Naive thymus-derived CD8-positive, alpha-beta T cell (primary cell): ENCODE results near the gene AMN. TPM values are rescaled to one million over a fixed set of nuclear protein-coding genes. Genes with fewer than 3 reads are reported as not detected.
"Not testable (repeated sequence)": the region's sequence is repeated elsewhere in the genome, so short reads cannot be mapped to it uniquely, and the experiment has no call there.

Experiments used
- ATAC-seq, 2 donors: fragments of 150-1000 bp; cut with Tn5 transposase in 1 of 2; sonication (Bioruptor Pico), chemical (Tn5 transposase) in 1 of 2; 1 replicate in 1 of 2; 2 replicates in 1 of 2; pipeline ENCODE4 v1.10.0; 2021; ENCODE audit warnings: mild to moderate bottlenecking in 2 of 2, moderate library complexity in 2 of 2
- POLR2A ChIA-PET: fragments of 350-600 bp; sonication (Branson Sonifier 250); formaldehyde crosslinking; loops from one replicate; lab custom pipeline; 2021; ENCODE audit warnings: antibody characterized with exemption; lab: Charles Lee
- DNase-seq, 10 donors: peaks; one replicate each; pipeline versions ENCODE4 v3.0.0 to v3.0.0-alpha.2; 2020 to 2022
- H3K27ac Mint-ChIP-seq, 10 donors: one replicate each; pipeline ENCODE4 v1.8.0; 2020 to 2022; ENCODE audit warnings: mild to moderate bottlenecking in 10 of 10, mixed read lengths in 10 of 10, moderate library complexity in 4 of 10, inconsistent platforms in 1 of 10
- H3K27me3 Mint-ChIP-seq, 5 donors: one replicate each; pipeline ENCODE4 v1.8.0; 2021 to 2022; ENCODE audit warnings: mixed read lengths in 5 of 5
- H3K36me3 Mint-ChIP-seq, 3 donors: one replicate each; pipeline ENCODE4 v1.8.0; 2020 to 2022; ENCODE audit warnings: mixed read lengths in 3 of 3, mild to moderate bottlenecking in 2 of 3, inconsistent platforms in 1 of 3
- H3K4me1 Mint-ChIP-seq, 4 donors: one replicate each; pipeline ENCODE4 v1.8.0; 2021 to 2022; ENCODE audit warnings: mixed read lengths in 4 of 4
- H3K4me3 Mint-ChIP-seq, 10 donors: one replicate each; pipeline ENCODE4 v1.8.0; 2020 to 2022; ENCODE audit warnings: mild to moderate bottlenecking in 10 of 10, mixed read lengths in 10 of 10, moderate library complexity in 6 of 10, inconsistent platforms in 1 of 10
- H3K9me3 Mint-ChIP-seq, 9 donors: one replicate each; pipeline ENCODE4 v1.8.0; 2020 to 2022; ENCODE audit warnings: mixed read lengths in 9 of 9, mild to moderate bottlenecking in 3 of 9, inconsistent platforms in 1 of 9, moderate library complexity in 1 of 9
- polyA plus RNA-seq, 3 donors: library from polyadenylated mRNA; unstranded; fragments of 300-500 nt; fragmentation: Illumina TruSeq; gene quantifications; one replicate each; pipeline ENCODE4 v1.2.3, GENCODE V29; 2021
- total RNA-seq, 8 experiments: library from RNA in 2 of 8; stranded (reverse) in 2 of 8; gene quantifications; one replicate each; pipeline ENCODE4 v1.2.3 and lab custom pipeline; 2021 to 2026

AMN gene
- 10 to 100 TPM; 15.8 to 20.8 TPM for total RNA-seq
- 1 to 10 TPM; 2.3 to 5.6 (median 4.1) TPM for polyA plus RNA-seq
- 6.9 to 18.6 (median 11.2) reads per million in 6 experiments for total RNA-seq (lab: John Stamatoyannopoulos, UW)

DNA sequence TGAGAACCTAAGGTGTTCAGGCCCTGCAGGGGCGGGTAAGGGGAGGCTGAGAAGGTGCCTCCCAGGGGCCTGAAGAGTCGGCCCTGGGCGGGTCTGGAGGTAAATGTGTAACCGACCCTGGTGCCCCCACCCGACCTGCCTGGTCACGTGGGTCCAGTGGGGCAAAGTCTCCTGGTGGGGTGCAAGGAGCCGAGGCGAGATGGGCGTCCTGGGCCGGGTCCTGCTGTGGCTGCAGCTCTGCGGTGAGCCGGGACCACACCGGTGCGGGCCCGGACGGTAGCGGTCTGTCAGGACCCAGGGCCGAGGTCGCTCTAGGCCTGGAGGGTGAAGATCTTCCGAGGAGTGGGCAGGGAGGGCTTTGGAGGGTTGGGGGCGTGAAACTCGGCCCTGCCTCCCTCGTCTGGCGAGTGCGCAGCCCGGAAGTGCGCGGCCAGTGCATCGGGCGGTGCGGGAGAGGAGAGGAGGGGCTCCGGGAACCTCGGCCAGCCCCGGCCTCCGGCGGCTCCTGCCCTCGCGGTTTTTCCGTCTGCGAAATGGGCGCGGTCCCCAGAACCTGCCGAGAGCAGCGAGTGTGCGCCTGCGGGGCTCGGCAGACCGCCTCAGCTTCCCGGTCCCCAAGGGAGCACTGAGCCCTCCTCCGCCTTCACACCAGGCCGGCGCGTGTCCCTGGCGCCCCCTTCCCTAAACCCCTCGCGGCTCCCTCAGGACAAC lies at the start of gene AMN:
Gene AMN (plus strand): TSS at position 174 of the 711 bp plus-strand sequence. CDS start 26 bp downstream, at position 200.
- no peaks in the 10 kb centered on the region for H3K9me3 Mint-ChIP-seq
- peaks cover 4 to 18% (median 10%) of the 10 kb centered on the region in 5 donors for H3K27me3 Mint-ChIP-seq
- no peaks in the 10 kb centered on the region for H3K36me3 Mint-ChIP-seq
- H3K4me1 Mint-ChIP-seq = peaks cover 4 to 19% (median 12%) of the 10 kb centered on the region in 4 donors
- peak within 1 kb of the TSS in 9 of 10 donors; percentile 52 to 75 (median 65) for H3K4me3 Mint-ChIP-seq
- ATAC-seq (peak in 1 of 2 donors; percentile 28), DNase-seq (no peak)
- peak within 1 kb of the TSS in 1 of 10 donors; percentile 29 for H3K27ac Mint-ChIP-seq
- POLR2A ChIA-PET = no interaction called here

DNA sequence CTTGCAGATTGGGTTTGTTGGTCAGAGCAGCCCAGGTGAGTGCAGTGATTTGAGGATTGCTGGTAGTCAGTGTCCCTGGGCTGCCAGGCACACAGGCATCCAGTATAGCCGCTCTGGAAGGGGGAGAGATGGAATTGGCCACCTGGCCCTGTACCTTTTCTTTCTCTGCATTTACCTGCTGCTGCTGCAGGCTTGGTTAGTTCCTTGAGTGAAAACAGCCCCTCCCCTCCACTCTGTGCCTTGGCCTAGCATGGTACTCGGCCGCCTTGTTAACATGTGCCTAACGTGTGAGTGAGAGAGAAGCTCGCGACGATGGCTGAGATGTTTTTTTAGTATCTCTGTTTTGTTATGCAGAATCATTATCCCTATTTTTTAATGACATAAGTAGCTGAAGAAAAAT lies 49.3 kb upstream of the AMN start:
- H3K4me3 Mint-ChIP-seq = no peak overlapping the region
- no peak overlapping the region for H3K27ac Mint-ChIP-seq

GRCh38 chr14:102873546-102874061 lies 48.9 kb upstream of the AMN start:
- H3K27me3 Mint-ChIP-seq = no peaks in the 10 kb centered on the region
- H3K4me1 Mint-ChIP-seq = peaks cover 0 to 6% (median under 1%) of the 10 kb centered on the region in 4 donors
- DNase-seq = no peak
- H3K9me3 Mint-ChIP-seq = no peaks in the 10 kb centered on the region
- peaks cover 0 to 38% (median 12%) of the 10 kb centered on the region in 3 donors for H3K36me3 Mint-ChIP-seq
- no peak for ATAC-seq
- H3K27ac Mint-ChIP-seq = no peak overlapping the region
- POLR2A ChIA-PET = no interaction called here
- no peak overlapping the region for H3K4me3 Mint-ChIP-seq

More for the DNA sequence above, 49.3 kb upstream of the AMN start:
- Mint-ChIP-seq H3K4me1 (peaks cover 0 to 8% (median under 1%) of the 10 kb centered on the region in 4 donors), H3K27me3 (no peaks in the 10 kb centered on the region), H3K9me3 (no peaks in the 10 kb centered on the region), H3K36me3 (peaks cover 0 to 39% (median 12%) of the 10 kb centered on the region in 3 donors)
- DNase-seq = no peak
- ATAC-seq = no peak
- POLR2A ChIA-PET = no interaction called here

DNA sequence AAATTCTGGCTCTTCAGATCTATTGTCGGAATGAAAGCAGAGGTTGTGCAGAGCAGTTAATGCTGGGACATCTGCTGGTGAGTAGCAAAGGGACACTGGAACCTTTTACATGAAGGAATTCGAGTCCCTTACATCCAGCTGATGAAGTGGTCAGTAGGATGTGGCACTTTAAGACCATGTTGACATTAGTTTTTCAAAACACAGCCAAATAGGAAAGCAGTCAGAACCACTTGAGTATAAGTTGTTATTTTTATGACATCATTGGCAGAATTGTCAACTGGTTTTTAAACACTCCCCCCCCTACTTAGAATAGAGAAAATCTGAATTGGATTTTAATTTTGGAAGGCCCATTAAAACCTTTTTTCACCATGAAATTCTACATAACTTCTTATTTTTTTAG lies 46.8 kb upstream of the AMN start:
- DNase-seq (no peak), ATAC-seq (no peak)
- Mint-ChIP-seq H3K4me1 (peaks cover 0 to 2% (median under 1%) of the 10 kb centered on the region in 4 donors), H3K9me3 (no peaks in the 10 kb centered on the region), H3K27me3 (no peaks in the 10 kb centered on the region), H3K27ac (no peak overlapping the region), H3K36me3 (peaks cover 0 to 41% (median 10%) of the 10 kb centered on the region in 3 donors), H3K4me3 (no peak overlapping the region)
- POLR2A ChIA-PET = no interaction called here

DNA sequence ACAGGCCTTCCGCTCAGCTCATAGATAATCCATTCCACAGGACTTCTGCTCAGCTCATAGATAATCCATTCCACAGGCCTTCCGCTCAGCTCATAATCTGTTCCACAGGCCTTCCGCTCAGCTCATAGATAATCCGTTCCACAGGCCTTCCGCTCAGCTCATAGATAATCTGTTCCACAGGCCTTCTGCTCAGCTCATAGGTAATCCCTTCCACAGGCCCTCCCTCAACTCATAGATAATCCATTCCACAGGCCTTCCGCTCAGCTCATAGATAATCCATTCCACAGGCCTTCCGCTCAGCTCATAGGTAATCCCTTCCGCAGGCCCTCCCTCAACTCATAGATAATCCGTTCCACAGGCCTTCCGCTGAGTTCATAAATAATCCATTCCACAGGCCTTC lies 45.0 kb upstream of the AMN start:
- peaks cover 0 to 42% (median 8%) of the 10 kb centered on the region in 3 donors for H3K36me3 Mint-ChIP-seq
- ATAC-seq = not testable (repeated sequence)
- POLR2A ChIA-PET = interaction anchor here (0.6 to 0.7 kb wide), 3 partner anchors 9 to 1051 kb away, joined by 3 to 6 read pairs (median 3); no protein-coding TSS in a partner anchor

DNA sequence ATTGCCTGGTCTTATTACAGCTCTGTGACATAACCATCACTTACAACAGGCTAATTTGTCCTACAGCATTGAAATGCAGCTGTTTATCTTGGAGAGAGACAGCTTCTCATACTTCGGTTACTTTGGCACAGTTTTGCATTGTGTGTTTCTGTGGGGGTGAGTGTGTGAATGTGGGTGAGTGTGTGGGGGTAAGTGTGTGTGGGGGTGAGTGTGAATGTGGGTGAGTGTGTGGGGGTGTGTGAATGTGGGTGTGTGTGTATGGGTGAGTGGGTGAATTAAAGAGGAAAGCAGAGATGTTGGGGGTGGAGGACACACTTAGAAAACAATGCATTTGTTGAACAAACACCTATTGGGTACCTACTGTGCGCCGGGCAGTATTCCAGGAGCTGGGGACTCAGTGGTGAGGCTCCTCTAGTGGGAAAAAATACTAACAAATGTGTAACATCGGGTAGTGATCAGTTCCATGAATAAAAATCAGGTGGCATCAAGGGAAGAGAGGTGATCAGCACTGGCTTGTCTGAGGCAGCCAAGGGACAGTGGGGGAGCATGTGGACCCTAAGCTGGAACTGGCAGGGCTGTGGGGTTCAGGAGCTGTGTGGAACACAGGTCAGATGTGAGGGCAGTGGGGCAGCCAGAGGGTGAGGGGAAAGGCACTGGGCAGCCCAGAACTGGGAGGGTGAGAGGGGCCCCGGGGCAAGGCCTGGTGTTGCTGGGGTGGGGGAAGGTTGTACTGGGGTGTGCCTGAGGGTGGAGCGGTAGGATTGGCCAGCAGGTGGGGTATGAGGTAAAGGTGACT lies 44.1 kb upstream of the AMN start:
- DNase-seq (no peak), ATAC-seq (no peak)
- POLR2A ChIA-PET = interaction anchor here (0.6 to 0.7 kb wide), 2 partner anchors 8 to 1050 kb away, joined by 3 to 6 read pairs; no protein-coding TSS in a partner anchor
- no peak overlapping the region for H3K4me3 Mint-ChIP-seq
- no peaks in the 10 kb centered on the region for H3K9me3 Mint-ChIP-seq
- H3K27ac Mint-ChIP-seq = no peak overlapping the region
- H3K27me3 Mint-ChIP-seq = no peaks in the 10 kb centered on the region
- H3K4me1 Mint-ChIP-seq = peaks cover 0 to 1% (median 0%) of the 10 kb centered on the region in 4 donors
- peaks cover 0 to 40% (median 8%) of the 10 kb centered on the region in 3 donors for H3K36me3 Mint-ChIP-seq

More for the DNA sequence above, 45.0 kb upstream of the AMN start:
- not testable (repeated sequence) for H3K4me3 Mint-ChIP-seq, H3K27me3 Mint-ChIP-seq, H3K9me3 Mint-ChIP-seq, H3K4me1 Mint-ChIP-seq, DNase-seq, H3K27ac Mint-ChIP-seq

- peak overlapping the region in 2 of 10 donors; percentile 42 to 72 for H3K27ac Mint-ChIP-seq
Observed at GRCh38 chr14:102878970-102879460, 43.4 kb upstream of the AMN start.

DNA sequence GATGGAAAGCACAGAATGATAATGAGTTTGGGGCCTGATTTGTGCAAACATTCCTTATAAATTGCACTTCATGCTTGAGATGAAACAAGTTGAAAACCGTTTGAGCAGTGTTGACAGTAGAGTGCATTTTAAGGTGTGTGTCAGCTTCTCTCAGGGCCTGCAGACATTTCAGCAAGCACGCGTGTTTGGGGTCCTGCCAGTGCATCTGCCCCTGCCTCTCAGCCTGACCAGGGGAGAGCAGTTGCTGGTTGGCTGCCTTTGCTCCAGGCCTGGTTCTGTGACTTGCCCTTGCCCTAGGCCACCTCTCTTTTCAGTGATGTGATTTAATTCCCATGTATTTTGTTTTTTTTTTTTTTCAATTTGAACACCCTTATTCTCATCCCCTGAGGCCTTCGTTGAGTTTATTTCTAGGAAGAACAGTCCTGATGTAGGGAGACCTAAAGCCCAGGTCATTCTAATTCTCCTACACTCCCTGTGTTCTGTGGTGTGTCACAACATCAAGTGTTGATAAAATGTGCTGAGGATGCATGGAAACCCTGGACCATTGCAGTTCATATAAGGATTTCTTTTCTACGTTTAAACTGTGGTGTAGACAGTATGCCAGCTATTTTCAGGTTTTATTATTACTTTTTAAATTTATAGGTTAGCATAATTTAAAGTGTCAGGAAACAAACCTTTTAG lies 40.1 kb upstream of the AMN start:
- Mint-ChIP-seq H3K4me3 (no peak overlapping the region), H3K27me3 (no peaks in the 10 kb centered on the region), H3K27ac (peak overlapping the region in 2 of 10 donors; percentile 9 to 22), H3K9me3 (no peaks in the 10 kb centered on the region), H3K36me3 (peaks cover 0 to 65% (median 12%) of the 10 kb centered on the region in 3 donors), H3K4me1 (no peaks in the 10 kb centered on the region)
- ATAC-seq (no peak), DNase-seq (no peak)
- POLR2A ChIA-PET = no interaction called here

More at GRCh38 chr14:102878970-102879460, 43.4 kb upstream of the AMN start:
- H3K36me3 Mint-ChIP-seq = peaks cover 0 to 41% (median 5%) of the 10 kb centered on the region in 3 donors
- H3K27me3 Mint-ChIP-seq = no peaks in the 10 kb centered on the region
- POLR2A ChIA-PET = interaction anchor here (1.1 kb wide), 1 partner anchor 104 kb away, joined by 3 read pairs; no protein-coding TSS in a partner anchor
- ATAC-seq (no peak), DNase-seq (no peak)
- H3K4me1 Mint-ChIP-seq = peaks cover 0 to 1% (median 0%) of the 10 kb centered on the region in 4 donors
- H3K4me3 Mint-ChIP-seq = no peak overlapping the region
- H3K9me3 Mint-ChIP-seq = no peaks in the 10 kb centered on the region

DNA sequence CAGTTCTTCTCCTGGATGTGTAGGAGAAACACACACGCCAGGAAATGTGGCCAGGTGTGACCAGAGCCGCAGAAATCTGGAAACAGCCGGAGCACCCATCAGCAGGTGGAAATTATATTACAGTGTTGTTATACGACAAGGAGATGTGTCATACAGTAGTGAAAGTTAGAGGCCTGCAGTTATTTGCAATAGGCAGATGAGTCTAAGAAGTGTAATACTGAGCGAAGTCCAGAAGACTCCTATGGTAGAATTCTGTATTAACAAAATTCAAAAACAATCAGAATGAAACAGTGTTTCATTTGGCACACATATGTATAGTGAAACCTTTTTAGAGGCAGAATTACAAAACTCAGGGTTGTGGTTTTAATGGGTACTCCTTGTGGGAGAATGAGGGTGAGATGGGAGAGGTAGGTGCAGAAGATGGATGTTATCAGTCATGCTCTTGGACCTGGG lies 39.3 kb upstream of the AMN start:
- no peak overlapping the region for H3K4me3 Mint-ChIP-seq
- H3K9me3 Mint-ChIP-seq = no peaks in the 10 kb centered on the region
- ATAC-seq (no peak), DNase-seq (no peak)
- H3K36me3 Mint-ChIP-seq = peaks cover 0 to 72% (median 12%) of the 10 kb centered on the region in 3 donors
- no peaks in the 10 kb centered on the region for H3K27me3 Mint-ChIP-seq
- H3K4me1 Mint-ChIP-seq = no peaks in the 10 kb centered on the region
- peak overlapping the region in 1 of 10 donors; percentile 61 for H3K27ac Mint-ChIP-seq
- POLR2A ChIA-PET = no interaction called here

- Mint-ChIP-seq H3K27ac (peak overlapping the region in 1 of 10 donors; percentile 61), H3K36me3 (peaks cover 0 to 77% (median 12%) of the 10 kb centered on the region in 3 donors), H3K4me1 (no peaks in the 10 kb centered on the region), H3K9me3 (no peaks in the 10 kb centered on the region), H3K4me3 (no peak overlapping the region), H3K27me3 (no peaks in the 10 kb centered on the region)
- POLR2A ChIA-PET = no interaction called here
- ATAC-seq (no peak), DNase-seq (no peak)
Observed at GRCh38 chr14:102883554-102883953, 38.9 kb upstream of the AMN start.

GRCh38 chr14:102885737-102886447 lies 36.6 kb upstream of the AMN start:
- Mint-ChIP-seq H3K27me3 (no peaks in the 10 kb centered on the region), H3K27ac (no peak overlapping the region), H3K36me3 (peaks cover 0 to 77% (median 9%) of the 10 kb centered on the region in 3 donors)

More at GRCh38 chr14:102885737-102886447, 36.6 kb upstream of the AMN start:
- no peak overlapping the region for H3K4me3 Mint-ChIP-seq
- DNase-seq = no peak
- H3K4me1 Mint-ChIP-seq = no peaks in the 10 kb centered on the region
- POLR2A ChIA-PET = no interaction called here
- H3K9me3 Mint-ChIP-seq = no peaks in the 10 kb centered on the region
- ATAC-seq = no peak
